MCF 10A (cell line): ENCODE measurements around the gene SLC26A8. TPM values are rescaled to one million over a fixed set of nuclear protein-coding genes. Genes with fewer than 3 reads are reported as not detected.

Experiments
- BruUV-seq: library from RNA; stranded (reverse); fragments of 400-500 nt; replicated peaks from 2 replicates; lab custom pipeline; 2021; lab: Mats Ljungman, UMichigan
- CTCF ChIA-PET: fragments of 300-600 bp; sonication (Branson Sonifier 250); formaldehyde crosslinking; extraction: SDS; loops from one replicate; lab custom pipeline; 2021; ENCODE audit warnings: antibody characterized with exemption, inconsistent platforms; lab: Yijun Ruan, JAX
- POLR2A ChIA-PET: fragments of 300-600, 350-650 bp; sonication (Branson Sonifier 250); formaldehyde crosslinking; extraction: SDS; loops from one replicate; lab custom pipeline; 2020; ENCODE audit warnings: antibody characterized with exemption, inconsistent platforms; lab: Yijun Ruan, JAX
- DNase-seq: peaks from one replicate; pipeline ENCODE4 v3.0.0-alpha.2; 2018; ENCODE audit not compliant: unreplicated experiment
- H3K27ac Mint-ChIP-seq: one replicate; pipeline ENCODE4 v1.8.0; 2022; ENCODE audit warnings: mild to moderate bottlenecking, low read depth, mixed read lengths; ENCODE audit not compliant: unreplicated experiment
- H3K27me3 Mint-ChIP-seq: one replicate; pipeline ENCODE4 v1.8.0; 2022; ENCODE audit warnings: mixed read lengths; ENCODE audit not compliant: insufficient read depth, unreplicated experiment
- H3K36me3 Mint-ChIP-seq: one replicate; pipeline ENCODE4 v1.8.0; 2022; ENCODE audit warnings: mild to moderate bottlenecking, moderate library complexity, mixed read lengths; ENCODE audit not compliant: insufficient read depth, unreplicated experiment
- H3K4me1 Mint-ChIP-seq: one replicate; pipeline ENCODE4 v1.8.0; 2022; ENCODE audit warnings: mixed read lengths; ENCODE audit not compliant: insufficient read depth, unreplicated experiment
- H3K4me3 Mint-ChIP-seq: one replicate; pipeline ENCODE4 v1.8.0; 2022; ENCODE audit warnings: mild to moderate bottlenecking, moderate library complexity, mixed read lengths; ENCODE audit not compliant: unreplicated experiment
- H3K9me3 Mint-ChIP-seq: one replicate; pipeline ENCODE4 v1.8.0; 2022; ENCODE audit warnings: mixed read lengths; ENCODE audit not compliant: unreplicated experiment
- CTCF ChIP-seq: fragments of 200-600 bp; IDR thresholded peaks from one replicate; pipeline ENCODE4 v1.8.0; 2022; ENCODE audit warnings: antibody characterized with exemption, mild to moderate bottlenecking; ENCODE audit not compliant: unreplicated experiment
- intact Hi-C: fragments of 100-400 bp; cut with micrococcal nuclease; formaldehyde crosslinking; loops from 2 replicates; pipeline ENCODE4 v1.14.1; 2022
- total RNA-seq: library from RNA; stranded (reverse); gene quantifications from 2 replicates; pipeline ENCODE4 v1.2.3, GENCODE V29; 2022

SLC26A8 gene
- total RNA-seq, 1 experiment from 2014 or later = not detected

- Mint-ChIP-seq H3K4me3 (no peak overlapping the region), H3K36me3 (no peaks in the 10 kb centered on the region), H3K27me3 (no peaks in the 10 kb centered on the region), H3K4me1 (peaks cover 26% of the 10 kb centered on the region), H3K9me3 (peaks cover 7% of the 10 kb centered on the region), H3K27ac (no peak overlapping the region)
- no peak for DNase-seq
- no peak for TF ChIP-seq CTCF
- BruUV-seq = no TSS peak
- ChIA-PET POLR2A (interaction anchor here (1.1 to 1.9 kb wide), 2 partner anchors 37 kb away, joined by 5 to 13 read pairs; partner anchors contain the start of gene MAPK14), CTCF (interaction anchor here (0.7 to 1.1 kb wide), 4 partner anchors 9 to 40 kb away, joined by 3 to 5 read pairs (median 3); no protein-coding TSS in a partner anchor)
- intact Hi-C loops = no loop called here
These were observed 41.5 kb upstream of the SLC26A8 start for GRCh38 chr6:36065916-36066315.

GRCh38 chr6:36064770-36065396 lies 40.4 kb upstream of the SLC26A8 start:
- TF ChIP-seq CTCF = no peak
- no peak for DNase-seq
- Mint-ChIP-seq H3K4me1 (peaks cover 26% of the 10 kb centered on the region), H3K9me3 (peaks cover 7% of the 10 kb centered on the region), H3K27ac (no peak overlapping the region), H3K4me3 (no peak overlapping the region), H3K36me3 (peaks cover 9% of the 10 kb centered on the region), H3K27me3 (no peaks in the 10 kb centered on the region)
- intact Hi-C loops = no loop called here
- CTCF ChIA-PET = interaction anchor here (0.6 to 0.8 kb wide), 3 partner anchors 8 to 207 kb away, joined by 3 to 4 read pairs (median 3); no protein-coding TSS in a partner anchor
- POLR2A ChIA-PET = interaction anchor here (1.0 to 1.9 kb wide), 2 partner anchors 13 to 36 kb away, joined by 4 to 13 read pairs; partner anchors contain the start of gene MAPK14
- BruUV-seq = no TSS peak

GRCh38 chr6:36063318-36064060 lies 39.0 kb upstream of the SLC26A8 start:
- peaks cover 7% of the 10 kb centered on the region for H3K9me3 Mint-ChIP-seq
- intact Hi-C loops = no loop called here
- no peak for TF ChIP-seq CTCF
- no peaks in the 10 kb centered on the region for H3K27me3 Mint-ChIP-seq
- no peak overlapping the region for H3K4me3 Mint-ChIP-seq
- POLR2A ChIA-PET = interaction anchor here (0.6 kb wide), 1 partner anchor 94 kb away, joined by 4 read pairs; no protein-coding TSS in a partner anchor
- H3K36me3 Mint-ChIP-seq = peaks cover 16% of the 10 kb centered on the region
- BruUV-seq = no TSS peak
- H3K4me1 Mint-ChIP-seq = peaks cover 26% of the 10 kb centered on the region
- DNase-seq = no peak
- CTCF ChIA-PET = no interaction called here
- H3K27ac Mint-ChIP-seq = no peak overlapping the region

- no peak for DNase-seq
- no peak for TF ChIP-seq CTCF
- intact Hi-C loops = no loop called here
- Mint-ChIP-seq H3K4me1 (peaks cover 18% of the 10 kb centered on the region), H3K27ac (no peak overlapping the region), H3K27me3 (no peaks in the 10 kb centered on the region), H3K4me3 (no peak overlapping the region), H3K36me3 (peaks cover 21% of the 10 kb centered on the region), H3K9me3 (no peaks in the 10 kb centered on the region)
- ChIA-PET POLR2A (interaction anchor here (1.6 kb wide), 1 partner anchor 10 kb away, joined by 4 read pairs; no protein-coding TSS in a partner anchor), CTCF (interaction anchor here (1.2 kb wide), 1 partner anchor 12 kb away, joined by 4 read pairs; no protein-coding TSS in a partner anchor)
- no TSS peak for BruUV-seq
These were observed 37.8 kb upstream of the SLC26A8 start for GRCh38 chr6:36062247-36062646.
